Measurements from ENCODE around the gene RPS8. TPM values are rescaled to one million over a fixed set of nuclear protein-coding genes. Genes with fewer than 3 reads are reported as not detected.

Gene RPS8
- total RNA-seq, 1 experiment from 2014 or later = 1,467 TPM

GRCh38 chr1:44784094-44785028 is 9.0 kb downstream of the RPS8 start:
- no peak overlapping the region for H3K27ac Mint-ChIP-seq (ENCODE audit: unreplicated experiment)
- Histone ChIP-seq H3K27me3 (replicated peaks; ENCODE audit: control insufficient read depth, insufficient read depth, low read length) (no peaks in the 10 kb centered on the region), H3K36me3 (ENCODE audit: control insufficient read depth, insufficient read depth, low read length) (no peaks in the 10 kb centered on the region), H3K4me1 (no peaks in the 10 kb centered on the region), H3K9me3 (no peaks in the 10 kb centered on the region), H3K4me3 (ENCODE audit: low read depth, low read length) (no peak overlapping the region)
- H3K4me1 Mint-ChIP-seq (ENCODE audit: low read depth, unreplicated experiment) = no peaks in the 10 kb centered on the region
- H3K27me3 Mint-ChIP-seq (ENCODE audit: insufficient read depth, unreplicated experiment) = no peaks in the 10 kb centered on the region
- DNase-seq = no peak
- CTCF ChIA-PET = interaction anchor here (0.7 kb wide), 1 partner anchor 132 kb away, joined by 3 read pairs; no protein-coding TSS in a partner anchor
- H3K36me3 Mint-ChIP-seq (ENCODE audit: insufficient read depth, unreplicated experiment) = peaks cover 36% of the 10 kb centered on the region
- no peak overlapping the region for H3K4me3 Mint-ChIP-seq (ENCODE audit: unreplicated experiment)
- POLR2A ChIA-PET = no interaction called here
- intact Hi-C loops (cut with micrococcal nuclease; ENCODE audit: unreplicated experiment) = no loop called here
- no peak for TF ChIP-seq CTCF (IDR thresholded peaks at IDR 0.05; ENCODE audit: insufficient read depth in 1 of 2, low read depth in 1 of 2, low read length in 1 of 2, severe bottlenecking in 1 of 2, unreplicated experiment in 1 of 2)
- H3K9me3 Mint-ChIP-seq (ENCODE audit: unreplicated experiment) = no peaks in the 10 kb centered on the region
- no TSS peak for BruUV-seq (replicated peaks)

GRCh38 chr1:44785029-44785380 is 9.7 kb downstream of the RPS8 start:
- ChIA-PET POLR2A (no interaction called here), CTCF (interaction anchor here (0.7 kb wide), 1 partner anchor 132 kb away, joined by 3 read pairs; no protein-coding TSS in a partner anchor)
- no peak for TF ChIP-seq CTCF (IDR thresholded peaks at IDR 0.05; ENCODE audit: insufficient read depth in 1 of 2, low read depth in 1 of 2, low read length in 1 of 2, severe bottlenecking in 1 of 2, unreplicated experiment in 1 of 2)
- H3K9me3 ChIP-seq = no peaks in the 10 kb centered on the region
- intact Hi-C loops (cut with micrococcal nuclease; ENCODE audit: unreplicated experiment) = no loop called here
- DNase-seq = no peak
- H3K4me3 Mint-ChIP-seq (ENCODE audit: unreplicated experiment) = no peak overlapping the region
- H3K36me3 ChIP-seq (ENCODE audit: control insufficient read depth, insufficient read depth, low read length) = no peaks in the 10 kb centered on the region
- no peaks in the 10 kb centered on the region for H3K4me1 Mint-ChIP-seq (ENCODE audit: low read depth, unreplicated experiment)
- H3K27me3 ChIP-seq (replicated peaks; ENCODE audit: control insufficient read depth, insufficient read depth, low read length) = no peaks in the 10 kb centered on the region
- peaks cover 30% of the 10 kb centered on the region for H3K36me3 Mint-ChIP-seq (ENCODE audit: insufficient read depth, unreplicated experiment)
- no peak overlapping the region for H3K27ac Mint-ChIP-seq (ENCODE audit: unreplicated experiment)
- no peaks in the 10 kb centered on the region for H3K9me3 Mint-ChIP-seq (ENCODE audit: unreplicated experiment)
- BruUV-seq (replicated peaks) = no TSS peak
- H3K4me3 ChIP-seq (ENCODE audit: low read depth, low read length) = no peak overlapping the region
- no peaks in the 10 kb centered on the region for H3K4me1 ChIP-seq
- no peaks in the 10 kb centered on the region for H3K27me3 Mint-ChIP-seq (ENCODE audit: insufficient read depth, unreplicated experiment)

- DNase-seq = no peak
- intact Hi-C loops (cut with micrococcal nuclease; ENCODE audit: unreplicated experiment) = no loop called here
- ChIA-PET POLR2A (no interaction called here), CTCF (no interaction called here)
- H3K36me3 ChIP-seq (ENCODE audit: control insufficient read depth, insufficient read depth, low read length) = no peaks in the 10 kb centered on the region
- H3K9me3 ChIP-seq = no peaks in the 10 kb centered on the region
- H3K27ac Mint-ChIP-seq (ENCODE audit: unreplicated experiment) = no peak overlapping the region
- no peak overlapping the region for H3K4me3 ChIP-seq (ENCODE audit: low read depth, low read length)
- no TSS peak for BruUV-seq (replicated peaks)
- H3K9me3 Mint-ChIP-seq (ENCODE audit: unreplicated experiment) = no peaks in the 10 kb centered on the region
- no peak for TF ChIP-seq CTCF (IDR thresholded peaks at IDR 0.05; ENCODE audit: insufficient read depth in 1 of 2, low read depth in 1 of 2, low read length in 1 of 2, severe bottlenecking in 1 of 2, unreplicated experiment in 1 of 2)
- H3K4me1 ChIP-seq = no peaks in the 10 kb centered on the region
- no peak overlapping the region for H3K4me3 Mint-ChIP-seq (ENCODE audit: unreplicated experiment)
- no peaks in the 10 kb centered on the region for H3K4me1 Mint-ChIP-seq (ENCODE audit: low read depth, unreplicated experiment)
- H3K27me3 ChIP-seq (replicated peaks; ENCODE audit: control insufficient read depth, insufficient read depth, low read length) = no peaks in the 10 kb centered on the region
- peaks cover 24% of the 10 kb centered on the region for H3K36me3 Mint-ChIP-seq (ENCODE audit: insufficient read depth, unreplicated experiment)
- H3K27me3 Mint-ChIP-seq (ENCODE audit: insufficient read depth, unreplicated experiment) = no peaks in the 10 kb centered on the region
Measured at GRCh38 chr1:44785501-44786137, 10.3 kb downstream of the RPS8 start.

All from Caco-2 (cell line).